ENCODE results near the gene CIDEB.

DNA sequence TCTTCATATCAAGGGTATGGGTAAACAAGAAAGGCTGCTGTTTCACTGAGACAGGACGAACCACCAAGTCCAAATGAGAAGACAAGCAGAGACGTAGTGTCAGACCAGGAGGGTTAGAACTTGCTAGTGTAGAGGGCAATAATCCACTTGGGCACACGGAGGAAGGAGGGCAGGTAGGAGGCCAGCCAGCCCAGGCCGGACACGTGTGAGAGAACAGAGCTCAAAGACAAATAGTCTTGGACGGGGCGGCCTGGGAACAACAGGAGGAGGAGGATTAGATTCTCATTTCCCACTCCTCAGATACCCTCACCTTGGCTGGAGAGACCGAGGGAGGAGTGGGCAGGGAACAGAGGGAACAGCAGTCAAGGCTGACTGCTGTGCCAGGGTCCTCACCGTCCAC is 17.0 kb downstream of the CIDEB start:
- TF ChIP-seq POLR2AphosphoS5 (IDR thresholded peaks at IDR 0.05; ENCODE audit: borderline replicate concordance, low read depth, low read length) = no peak
- TF ChIP-seq EZH2 (IDR thresholded peaks at IDR 0.05) = no peak

All from SK-N-MC (cell line).